Ishikawa (cell line): ENCODE data around the gene ZNF737.

Experiments used
- CEBPB ChIP-seq: IDR thresholded peaks from 2 replicates; pipeline ENCODE4 v1.6.1; 2012
- CREB1 ChIP-seq: IDR thresholded peaks from 2 replicates; pipeline ENCODE4 v1.6.1; 2012; ENCODE audit warnings: low read depth
- EGR1 ChIP-seq: IDR thresholded peaks from 2 replicates; pipeline ENCODE4 v1.6.1; 2012
- EP300 ChIP-seq: IDR thresholded peaks from 2 replicates; pipeline ENCODE4 v1.6.1; 2012; ENCODE audit warnings: borderline replicate concordance
- FOXM1 ChIP-seq: IDR thresholded peaks from 2 replicates; pipeline ENCODE4 v1.6.1; 2012; ENCODE audit warnings: low read depth, borderline replicate concordance
- MAX ChIP-seq: IDR thresholded peaks from 2 replicates; pipeline ENCODE4 v1.6.1; 2012
- NFIC ChIP-seq: IDR thresholded peaks from 2 replicates; pipeline ENCODE4 v1.6.1; 2012
- RAD21 ChIP-seq: IDR thresholded peaks from 2 replicates; pipeline ENCODE4 v1.6.1; 2012; ENCODE audit warnings: low read depth
- REST ChIP-seq: IDR thresholded peaks from 2 replicates; pipeline ENCODE4 v1.6.1; 2012; ENCODE audit warnings: low read depth, mild to moderate bottlenecking
- TAF1 ChIP-seq: IDR thresholded peaks from 2 replicates; pipeline ENCODE4 v1.6.1; 2012; ENCODE audit warnings: low read depth, mild to moderate bottlenecking
- TCF12 ChIP-seq: IDR thresholded peaks from 2 replicates; pipeline ENCODE4 v1.6.1; 2012; ENCODE audit warnings: low read depth
- TEAD4 ChIP-seq: IDR thresholded peaks from 2 replicates; pipeline ENCODE4 v1.6.1; 2012
- USF1 ChIP-seq: IDR thresholded peaks from 2 replicates; pipeline ENCODE4 v1.6.1; 2012
- YY1 ChIP-seq: IDR thresholded peaks from 2 replicates; pipeline ENCODE4 v1.6.1; 2012; ENCODE audit warnings: low read depth
- ZBTB7A ChIP-seq: IDR thresholded peaks from 2 replicates; pipeline ENCODE4 v1.6.1; 2012; ENCODE audit warnings: low read depth

The ZNF737 gene

GRCh38 chr19:20565321-20566018 is at the start of gene ZNF737:
Gene ZNF737 (minus strand): TSS chr19:20565781. CDS start chr19:20565640, 141 bp downstream.
- TF ChIP-seq MAX: no peak

GRCh38 chr19:20612711-20613316 is 47.2 kb upstream of the ZNF737 start:
- TF ChIP-seq RAD21 (no peak), YY1 (no peak), REST (no peak), USF1 (no peak), TAF1 (no peak)

- TF ChIP-seq USF1: no peak
- no peak for TF ChIP-seq RAD21
- no peak for TF ChIP-seq NFIC
- TF ChIP-seq TEAD4: no peak
- TF ChIP-seq MAX: no peak
- TF ChIP-seq EP300: no peak
- TF ChIP-seq ZBTB7A: no peak
- TF ChIP-seq TAF1: no peak
- TF ChIP-seq YY1: no peak
- no peak for TF ChIP-seq CEBPB
- no peak for TF ChIP-seq REST
- TF ChIP-seq CREB1: no peak
- no peak for TF ChIP-seq EGR1
- TF ChIP-seq FOXM1: no peak
- no peak for TF ChIP-seq TCF12
These were observed 46.3 kb upstream of the ZNF737 start for GRCh38 chr19:20611866-20612265.

GRCh38 chr19:20607943-20608342 is 42.4 kb upstream of the ZNF737 start:
- TF ChIP-seq RAD21 (no peak), TAF1 (no peak), MAX (no peak), CREB1 (no peak), NFIC (no peak), YY1 (no peak), ZBTB7A (no peak), TCF12 (no peak), FOXM1 (no peak)

GRCh38 chr19:20558571-20558970 is 7.0 kb downstream of the ZNF737 start:
- TF ChIP-seq MAX (no peak), TAF1 (no peak), EP300 (no peak), NFIC (no peak), RAD21 (no peak), EGR1 (no peak), CREB1 (no peak), ZBTB7A (no peak), YY1 (no peak), FOXM1 (no peak), USF1 (no peak), TCF12 (no peak), REST (no peak), CEBPB (no peak), TEAD4 (no peak)
